Mesothelial cell of epicardium (in vitro differentiated cells): ENCODE measurements around the gene TRPM3. TPM values are rescaled to one million over a fixed set of nuclear protein-coding genes. Genes with fewer than 3 reads are reported as not detected.

Source experiments
- DNase-seq, 2 experiments: peaks; one replicate each; pipeline ENCODE4 v3.0.0; 2021; ENCODE audit warnings: low spot score in 2 of 2; ENCODE audit not compliant: unreplicated experiment in 2 of 2
- H3K27ac Mint-ChIP-seq: 2 replicates; pipeline ENCODE4 v1.8.0; 2021; ENCODE audit warnings: mixed read lengths
- H3K27me3 Mint-ChIP-seq: 2 replicates; pipeline ENCODE4 v1.8.0; 2021; ENCODE audit warnings: low read depth, mixed read lengths
- H3K36me3 Mint-ChIP-seq: 2 replicates; pipeline ENCODE4 v1.8.0; 2021; ENCODE audit warnings: mixed read lengths
- H3K4me1 Mint-ChIP-seq: 2 replicates; pipeline ENCODE4 v1.8.0; 2021; ENCODE audit warnings: mixed read lengths
- H3K4me3 Mint-ChIP-seq: 2 replicates; pipeline ENCODE4 v1.8.0; 2021; ENCODE audit warnings: mild to moderate bottlenecking, moderate library complexity, mixed read lengths
- H3K9me3 Mint-ChIP-seq: 2 replicates; pipeline ENCODE4 v1.8.0; 2021; ENCODE audit warnings: mixed read lengths
- total RNA-seq: library from RNA; stranded (reverse); gene quantifications from 3 replicates; pipeline ENCODE4 v1.2.1, GENCODE V29; 2021
- TF ChIP-seq, protein P1 (sequence below): fragments of 200-600 bp; sonication (generic); IDR thresholded peaks from one replicate; pipeline ENCODE4 v1.5.0; 2021; ENCODE audit warnings: antibody characterized with exemption; ENCODE audit not compliant: unreplicated experiment

The TRPM3 gene
- total RNA-seq, 1 donor from 2014 or later = 1.6 TPM

DNA sequence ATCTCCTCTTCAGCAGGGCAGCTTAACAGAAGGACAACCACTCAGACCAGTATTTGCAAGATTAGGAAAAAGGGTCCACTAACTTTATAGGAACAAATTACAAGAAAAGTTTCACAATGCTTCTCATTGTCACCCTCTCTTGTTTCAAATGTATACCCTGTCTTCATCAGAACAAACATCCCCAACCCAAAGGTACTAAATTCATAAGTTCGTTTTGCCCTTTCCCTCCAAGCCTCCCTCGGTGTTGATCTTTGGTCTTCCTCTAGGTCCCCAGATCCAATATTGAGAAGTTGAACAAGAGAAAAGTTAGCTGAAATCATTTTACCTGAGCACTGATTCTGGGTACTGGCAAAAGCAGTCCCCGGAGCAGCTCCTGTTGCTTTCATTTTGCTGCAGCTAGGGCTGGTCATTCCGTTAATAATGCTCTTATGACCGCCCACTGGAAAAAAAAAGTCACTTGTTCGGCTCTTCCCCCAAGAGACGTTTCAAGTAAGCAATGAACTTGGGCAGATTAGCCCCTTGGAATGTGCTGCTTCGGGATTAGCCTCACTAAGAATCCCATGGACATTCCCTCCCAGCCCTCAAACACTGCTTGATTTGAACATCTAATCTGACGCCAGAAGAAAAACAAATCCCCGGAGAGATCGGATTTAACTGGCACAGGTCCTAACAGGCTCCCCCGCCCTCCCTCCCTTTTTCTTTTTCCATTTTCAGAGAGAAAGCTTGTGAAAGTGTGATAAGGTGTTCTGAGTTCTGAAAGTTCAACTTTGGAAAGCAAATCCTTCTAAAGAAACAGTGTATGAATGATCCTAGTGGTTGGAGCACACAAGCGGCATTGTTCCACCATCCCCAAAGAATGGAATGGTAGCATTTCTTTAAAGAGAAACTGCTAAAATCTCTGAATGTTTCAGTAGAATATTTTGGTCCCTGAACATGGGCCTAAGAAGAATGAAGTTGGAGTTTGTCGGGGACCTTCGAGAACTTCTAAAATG lies 252.5 kb downstream of the TRPM3 start:
- peaks cover 4% of the 10 kb centered on the region for H3K4me1 Mint-ChIP-seq
- peak overlapping the region; percentile 60 for H3K27ac Mint-ChIP-seq
- H3K4me3 Mint-ChIP-seq = peak overlapping the region; percentile 55
- peaks cover 8% of the 10 kb centered on the region for H3K27me3 Mint-ChIP-seq
- TF ChIP-seq, protein P1, sequence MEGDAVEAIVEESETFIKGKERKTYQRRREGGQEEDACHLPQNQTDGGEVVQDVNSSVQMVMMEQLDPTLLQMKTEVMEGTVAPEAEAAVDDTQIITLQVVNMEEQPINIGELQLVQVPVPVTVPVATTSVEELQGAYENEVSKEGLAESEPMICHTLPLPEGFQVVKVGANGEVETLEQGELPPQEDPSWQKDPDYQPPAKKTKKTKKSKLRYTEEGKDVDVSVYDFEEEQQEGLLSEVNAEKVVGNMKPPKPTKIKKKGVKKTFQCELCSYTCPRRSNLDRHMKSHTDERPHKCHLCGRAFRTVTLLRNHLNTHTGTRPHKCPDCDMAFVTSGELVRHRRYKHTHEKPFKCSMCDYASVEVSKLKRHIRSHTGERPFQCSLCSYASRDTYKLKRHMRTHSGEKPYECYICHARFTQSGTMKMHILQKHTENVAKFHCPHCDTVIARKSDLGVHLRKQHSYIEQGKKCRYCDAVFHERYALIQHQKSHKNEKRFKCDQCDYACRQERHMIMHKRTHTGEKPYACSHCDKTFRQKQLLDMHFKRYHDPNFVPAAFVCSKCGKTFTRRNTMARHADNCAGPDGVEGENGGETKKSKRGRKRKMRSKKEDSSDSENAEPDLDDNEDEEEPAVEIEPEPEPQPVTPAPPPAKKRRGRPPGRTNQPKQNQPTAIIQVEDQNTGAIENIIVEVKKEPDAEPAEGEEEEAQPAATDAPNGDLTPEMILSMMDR = no peak
- no peak for DNase-seq
- H3K36me3 Mint-ChIP-seq = no peaks in the 10 kb centered on the region
- peaks cover 6% of the 10 kb centered on the region for H3K9me3 Mint-ChIP-seq

DNA sequence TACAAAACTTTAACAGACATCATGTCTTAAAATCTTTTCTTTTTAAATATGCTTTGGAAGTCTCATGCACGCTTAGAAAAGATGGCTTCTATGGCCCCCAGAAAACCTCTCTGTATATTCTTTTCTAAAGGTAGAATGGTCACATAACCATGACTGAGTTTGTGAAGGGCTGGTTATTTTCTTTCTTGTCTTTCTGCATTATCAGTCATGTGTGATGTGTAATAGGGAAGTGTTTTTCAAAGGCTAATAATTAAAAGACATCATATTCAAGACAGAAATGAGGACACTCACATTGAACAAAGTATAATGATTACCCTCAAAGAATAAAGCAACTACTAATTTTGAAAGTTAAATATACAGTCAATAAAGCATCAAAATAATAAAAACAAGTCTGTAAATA lies 253.4 kb downstream of the TRPM3 start:
- no peak overlapping the region for H3K27ac Mint-ChIP-seq
- peaks cover 6% of the 10 kb centered on the region for H3K9me3 Mint-ChIP-seq
- H3K4me1 Mint-ChIP-seq = peaks cover 4% of the 10 kb centered on the region
- DNase-seq = no peak
- TF ChIP-seq, protein P1 = no peak
- no peak overlapping the region for H3K4me3 Mint-ChIP-seq
- H3K27me3 Mint-ChIP-seq = peaks cover 5% of the 10 kb centered on the region
- no peaks in the 10 kb centered on the region for H3K36me3 Mint-ChIP-seq

DNA sequence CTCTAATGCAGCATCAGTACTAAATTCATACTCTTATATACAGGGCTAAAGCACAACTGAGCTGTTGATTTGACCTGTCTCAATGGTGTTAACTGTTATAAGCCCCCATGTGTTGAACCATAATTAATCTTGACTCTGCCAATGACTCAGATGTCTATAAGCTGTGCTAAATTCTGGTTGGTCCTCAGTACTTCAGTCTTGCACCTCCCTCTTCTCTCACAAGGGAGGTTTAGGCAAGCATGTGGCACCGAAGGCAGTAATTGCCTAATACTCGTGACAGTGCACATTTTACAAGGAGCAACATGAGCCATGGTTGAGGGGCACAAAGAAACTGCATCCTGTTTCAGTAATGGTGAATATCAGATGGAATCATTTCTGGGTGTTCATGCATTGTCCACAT lies 255.9 kb downstream of the TRPM3 start:
- peaks cover 5% of the 10 kb centered on the region for H3K27me3 Mint-ChIP-seq
- H3K4me3 Mint-ChIP-seq = no peak overlapping the region
- no peak for DNase-seq
- peaks cover 4% of the 10 kb centered on the region for H3K4me1 Mint-ChIP-seq
- H3K27ac Mint-ChIP-seq = no peak overlapping the region
- H3K36me3 Mint-ChIP-seq = no peaks in the 10 kb centered on the region
- peaks cover 5% of the 10 kb centered on the region for H3K9me3 Mint-ChIP-seq
- TF ChIP-seq, protein P1 = no peak

DNA sequence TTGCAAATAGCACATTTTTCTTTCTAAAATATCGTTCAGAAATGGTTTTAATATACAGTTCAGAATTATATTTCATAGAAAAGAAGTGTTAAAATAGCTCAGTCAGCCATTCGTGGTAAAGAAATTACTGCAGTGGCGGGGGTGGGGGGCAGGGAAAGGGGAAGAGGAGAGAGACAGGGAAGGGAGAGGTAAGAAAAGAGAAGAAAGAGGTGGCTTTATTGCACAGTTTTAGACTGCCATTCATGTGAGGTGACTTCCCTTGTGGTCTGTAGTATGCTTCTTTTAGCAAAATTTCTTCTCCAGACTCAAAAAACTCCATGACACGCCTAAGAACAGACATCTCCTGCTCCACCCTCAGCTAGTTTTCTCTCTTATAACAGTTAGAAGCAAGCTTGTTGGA lies 259.6 kb downstream of the TRPM3 start:
- no peaks in the 10 kb centered on the region for H3K9me3 Mint-ChIP-seq
- H3K36me3 Mint-ChIP-seq = no peaks in the 10 kb centered on the region
- no peaks in the 10 kb centered on the region for H3K27me3 Mint-ChIP-seq
- TF ChIP-seq, protein P1 = no peak
- H3K4me3 Mint-ChIP-seq = no peak overlapping the region
- H3K27ac Mint-ChIP-seq = no peak overlapping the region
- DNase-seq = no peak
- H3K4me1 Mint-ChIP-seq = no peaks in the 10 kb centered on the region

DNA sequence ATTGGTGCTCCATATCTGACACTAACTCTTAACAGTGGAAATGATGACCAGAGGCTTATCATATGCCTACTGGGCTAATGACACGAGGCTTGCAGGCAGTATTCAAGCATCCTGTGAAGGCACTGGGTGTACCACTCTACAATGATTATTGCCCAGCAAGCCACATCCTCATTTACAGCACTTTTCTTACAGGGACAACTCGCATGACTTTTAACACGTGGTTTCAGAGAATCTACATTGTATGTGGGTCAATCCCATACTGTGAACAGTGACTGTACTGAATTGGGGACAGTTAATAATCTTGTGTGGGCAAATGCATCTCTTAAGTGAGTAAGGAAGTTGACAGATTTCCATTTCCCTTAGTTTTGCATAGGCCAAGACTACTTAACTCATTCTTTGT lies 260.0 kb downstream of the TRPM3 start:
- DNase-seq = no peak
- TF ChIP-seq, protein P1 = no peak
- Mint-ChIP-seq H3K36me3 (no peaks in the 10 kb centered on the region), H3K4me1 (no peaks in the 10 kb centered on the region), H3K9me3 (no peaks in the 10 kb centered on the region), H3K4me3 (no peak overlapping the region), H3K27me3 (no peaks in the 10 kb centered on the region), H3K27ac (no peak overlapping the region)
